DOHH2 (cell line): ENCODE results near the gene PTK7.

ENCODE experiments used
- EZH2phosphoT487 ChIP-seq: fragments of 200-600 bp; sonication (generic); IDR thresholded peaks from 2 replicates; pipeline ENCODE4 v1.6.1; 2017; ENCODE audit warnings: borderline replicate concordance, mild to moderate bottlenecking, antibody characterized with exemption, low read length, moderate library complexity, mixed read lengths
- TF ChIP-seq, protein P1 (sequence below): fragments of 200-600 bp; sonication (generic); IDR thresholded peaks from one replicate; pipeline ENCODE4 v1.5.1; 2014; ENCODE audit warnings: antibody characterized with exemption, mild to moderate bottlenecking, low read depth, low read length; ENCODE audit not compliant: poor library complexity, severe bottlenecking

DNA sequence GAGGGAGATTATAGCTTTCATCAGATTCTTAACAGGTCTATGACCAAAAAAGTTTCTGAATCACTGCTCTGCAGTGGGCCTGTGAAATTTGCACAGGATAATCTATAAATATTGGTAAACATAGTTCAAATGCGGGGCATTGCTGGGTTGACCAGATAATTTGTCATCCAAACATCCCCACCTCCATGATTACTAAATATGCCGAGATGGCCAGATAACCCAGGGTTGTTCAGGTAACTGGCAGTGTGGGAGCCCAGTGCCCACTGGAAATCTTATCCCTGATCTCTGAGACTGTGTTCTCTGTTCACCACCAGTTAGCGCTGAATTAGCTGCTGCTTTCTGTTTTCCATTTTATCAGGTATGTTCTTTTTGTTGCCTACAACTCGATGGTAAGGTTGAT lies 21.4 kb downstream of the PTK7 start:
- TF ChIP-seq, protein P1, sequence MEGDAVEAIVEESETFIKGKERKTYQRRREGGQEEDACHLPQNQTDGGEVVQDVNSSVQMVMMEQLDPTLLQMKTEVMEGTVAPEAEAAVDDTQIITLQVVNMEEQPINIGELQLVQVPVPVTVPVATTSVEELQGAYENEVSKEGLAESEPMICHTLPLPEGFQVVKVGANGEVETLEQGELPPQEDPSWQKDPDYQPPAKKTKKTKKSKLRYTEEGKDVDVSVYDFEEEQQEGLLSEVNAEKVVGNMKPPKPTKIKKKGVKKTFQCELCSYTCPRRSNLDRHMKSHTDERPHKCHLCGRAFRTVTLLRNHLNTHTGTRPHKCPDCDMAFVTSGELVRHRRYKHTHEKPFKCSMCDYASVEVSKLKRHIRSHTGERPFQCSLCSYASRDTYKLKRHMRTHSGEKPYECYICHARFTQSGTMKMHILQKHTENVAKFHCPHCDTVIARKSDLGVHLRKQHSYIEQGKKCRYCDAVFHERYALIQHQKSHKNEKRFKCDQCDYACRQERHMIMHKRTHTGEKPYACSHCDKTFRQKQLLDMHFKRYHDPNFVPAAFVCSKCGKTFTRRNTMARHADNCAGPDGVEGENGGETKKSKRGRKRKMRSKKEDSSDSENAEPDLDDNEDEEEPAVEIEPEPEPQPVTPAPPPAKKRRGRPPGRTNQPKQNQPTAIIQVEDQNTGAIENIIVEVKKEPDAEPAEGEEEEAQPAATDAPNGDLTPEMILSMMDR, result no peak
- no peak for TF ChIP-seq EZH2phosphoT487
